Keratinocyte (primary cell): Measurements from ENCODE around the gene POLR2C. TPM values are rescaled to one million over a fixed set of nuclear protein-coding genes. Genes with fewer than 3 reads are reported as not detected.

ENCODE experiments used
- DNase-seq: peaks from one replicate; pipeline ENCODE4 v3.0.0-alpha.2; 2011; ENCODE audit warnings: low read depth, missing footprints, low spot score
- FAIRE-seq: peaks from 2 replicates; lab custom pipeline; 2011; peaks lifted over from hg19 to GRCh38; lab: Jason Lieb, UNC
- H2AFZ ChIP-seq: 2 replicates; pipeline ENCODE4 v1.6.0; 2012; ENCODE audit warnings: low read length, control low read depth, inconsistent platforms; ENCODE audit not compliant: control insufficient read depth
- H3K27ac ChIP-seq: 2 replicates; pipeline ENCODE4 v1.5.1; 2011; ENCODE audit warnings: low read length; ENCODE audit not compliant: control insufficient read depth, insufficient read depth
- H3K27me3 ChIP-seq: 3 replicates; pipeline ENCODE4 v1.6.0; 2011; ENCODE audit warnings: low read length; ENCODE audit not compliant: control insufficient read depth, insufficient read depth; ENCODE audit errors: extremely low read depth
- H3K36me3 ChIP-seq, 2 experiments: 2 replicates in 1 of 2; 3 replicates in 1 of 2; pipeline ENCODE4 v1.5.1; 2011; ENCODE audit warnings: low read length in 2 of 2, mild to moderate bottlenecking in 1 of 2; ENCODE audit not compliant: control insufficient read depth in 2 of 2, insufficient read depth in 2 of 2; ENCODE audit errors: extremely low read depth in 1 of 2
- H3K4me1 ChIP-seq: 3 replicates; pipeline ENCODE4 v1.5.1; 2011; ENCODE audit warnings: low read length; ENCODE audit not compliant: control insufficient read depth, insufficient read depth; ENCODE audit errors: extremely low read depth
- H3K4me2 ChIP-seq: 3 replicates; pipeline ENCODE4 v1.6.0; 2011; ENCODE audit warnings: low read depth, low read length; ENCODE audit not compliant: control insufficient read depth, insufficient read depth; ENCODE audit errors: extremely low read depth
- H3K4me3 ChIP-seq, 3 experiments: fragments of 200-600 bp in 1 of 3; sonication (generic) in 1 of 3; 2 replicates in 2 of 3; 3 replicates in 1 of 3; pipeline ENCODE4 v1.5.1; 2011 to 2016; ENCODE audit warnings: low read length in 3 of 3, mild to moderate bottlenecking in 3 of 3, control low read depth in 2 of 3, inconsistent platforms in 1 of 3, low read depth in 1 of 3, mixed read lengths in 1 of 3, mixed run types in 1 of 3, moderate library complexity in 1 of 3; ENCODE audit not compliant: control insufficient read depth in 2 of 3, insufficient read depth in 2 of 3; ENCODE audit errors: extremely low read depth in 1 of 3
- H3K79me2 ChIP-seq: 2 replicates; pipeline ENCODE4 v1.6.0; 2012; ENCODE audit warnings: low read length; ENCODE audit not compliant: control insufficient read depth, insufficient read depth
- H3K9ac ChIP-seq: 3 replicates; pipeline ENCODE4 v1.6.0; 2011; ENCODE audit warnings: low read length; ENCODE audit not compliant: control insufficient read depth, insufficient read depth; ENCODE audit errors: extremely low read depth
- H3K9me1 ChIP-seq: 3 replicates; pipeline ENCODE4 v1.6.0; 2011; ENCODE audit warnings: low read length; ENCODE audit not compliant: control insufficient read depth, insufficient read depth; ENCODE audit errors: extremely low read depth
- H3K9me3 ChIP-seq: 2 replicates; pipeline ENCODE4 v1.5.1; 2012; ENCODE audit warnings: low read depth, low read length; ENCODE audit not compliant: control insufficient read depth
- H4K20me1 ChIP-seq: 3 replicates; pipeline ENCODE4 v1.6.0; 2011; ENCODE audit warnings: low read length; ENCODE audit not compliant: control insufficient read depth, insufficient read depth; ENCODE audit errors: extremely low read depth
- EZH2 ChIP-seq: IDR thresholded peaks from one replicate; pipeline ENCODE4 v1.6.1; 2012; ENCODE audit warnings: inconsistent platforms, mild to moderate bottlenecking, low read length, moderate library complexity
- dilution Hi-C: fragments of 300-500 bp; cut with MboI; formaldehyde crosslinking; loops from one replicate; pipeline ENCODE4 v1.7.0; 2020; ENCODE audit warnings: low sequenced_read_pairs; ENCODE audit not compliant: extremely low pct_ligation_motif_present
- polyA plus RNA-seq, 5 experiments: library from polyadenylated mRNA; depleted of rRNA in 3 of 5; stranded (reverse) in 3 of 5; stranded (forward) in 1 of 5; unstranded in 1 of 5; fragments of >200 nt; gene quantifications; 1 replicate in 1 of 5; 2 replicates in 3 of 5; 3 replicates in 1 of 5; pipeline versions ENCODE4 v1.2.1 to v1.2.3, GENCODE V29; 2011 to 2012; ENCODE audit warnings: missing spikeins in 2 of 5, low read depth in 1 of 5, low replicate concordance in 1 of 5
- TF ChIP-seq, protein P1 (sequence below), 3 experiments: IDR thresholded peaks in 1 of 3; conservative IDR thresholded peaks in 1 of 3; optimal IDR thresholded peaks in 1 of 3; 2 replicates in 2 of 3; 3 replicates in 1 of 3; pipeline versions ENCODE3 to v1.5.1; 2011; ENCODE audit warnings: low read length in 3 of 3, mild to moderate bottlenecking in 3 of 3, moderate library complexity in 2 of 3, control low read depth in 1 of 3, inconsistent platforms in 1 of 3; ENCODE audit not compliant: insufficient read depth in 2 of 3; ENCODE audit errors: extremely low read depth in 1 of 3

The POLR2C gene
- polyA plus RNA-seq, 1 donor (not counting 4 experiments of a cell fraction or from before 2014, with no cell fraction given), result 74.6 TPM

DNA sequence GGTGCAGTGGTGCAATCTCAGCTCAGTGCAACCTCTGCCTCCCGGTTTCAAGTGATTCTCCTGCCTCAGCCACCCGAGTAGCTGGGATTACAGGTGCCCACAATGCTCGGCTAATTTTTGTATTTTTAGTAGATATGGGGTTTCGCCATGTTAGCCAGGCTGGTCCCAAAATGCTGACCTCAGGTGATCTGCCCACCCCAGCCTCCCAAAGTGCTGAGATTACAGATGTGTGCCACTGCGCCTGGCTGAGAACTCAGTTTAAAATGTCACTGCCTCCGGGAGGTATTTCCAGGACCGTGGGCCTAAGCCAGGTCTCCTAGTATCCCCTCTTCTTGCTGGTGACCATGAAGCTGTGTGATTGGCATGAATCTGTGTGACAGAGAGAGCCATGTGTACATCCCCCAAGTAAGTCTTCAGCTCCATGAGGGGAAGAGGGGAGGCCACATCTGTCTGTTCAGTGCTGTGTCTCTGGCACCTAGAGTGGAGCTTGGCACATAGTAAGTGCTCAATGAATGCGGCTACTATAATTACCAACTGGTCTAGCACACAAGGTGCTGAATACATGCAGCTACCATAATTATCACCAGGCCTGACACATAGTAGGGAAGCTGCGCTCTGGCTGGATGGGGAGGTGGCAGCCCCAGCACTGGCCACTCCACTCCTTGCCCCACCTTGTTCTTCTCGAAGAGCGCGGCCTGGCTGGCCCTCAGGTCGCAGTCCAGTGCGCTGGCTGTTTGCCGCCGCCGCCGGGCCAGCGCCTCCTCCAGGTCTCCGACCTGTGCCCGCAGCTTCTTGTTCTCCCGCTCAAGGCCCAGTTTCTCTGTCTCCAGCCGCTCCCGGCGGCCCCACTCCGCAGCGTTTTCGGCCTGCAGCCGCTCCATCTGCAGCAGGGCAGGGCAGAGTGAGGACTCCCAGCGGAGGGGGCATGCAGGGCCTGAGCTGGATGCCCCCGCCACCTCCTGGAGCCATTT, 55.2 kb downstream of the POLR2C start:
- no peaks in the 10 kb centered on the region for H3K4me1 ChIP-seq
- no peaks in the 10 kb centered on the region for H3K9me1 ChIP-seq
- no peak for TF ChIP-seq EZH2
- TF ChIP-seq, protein P1, sequence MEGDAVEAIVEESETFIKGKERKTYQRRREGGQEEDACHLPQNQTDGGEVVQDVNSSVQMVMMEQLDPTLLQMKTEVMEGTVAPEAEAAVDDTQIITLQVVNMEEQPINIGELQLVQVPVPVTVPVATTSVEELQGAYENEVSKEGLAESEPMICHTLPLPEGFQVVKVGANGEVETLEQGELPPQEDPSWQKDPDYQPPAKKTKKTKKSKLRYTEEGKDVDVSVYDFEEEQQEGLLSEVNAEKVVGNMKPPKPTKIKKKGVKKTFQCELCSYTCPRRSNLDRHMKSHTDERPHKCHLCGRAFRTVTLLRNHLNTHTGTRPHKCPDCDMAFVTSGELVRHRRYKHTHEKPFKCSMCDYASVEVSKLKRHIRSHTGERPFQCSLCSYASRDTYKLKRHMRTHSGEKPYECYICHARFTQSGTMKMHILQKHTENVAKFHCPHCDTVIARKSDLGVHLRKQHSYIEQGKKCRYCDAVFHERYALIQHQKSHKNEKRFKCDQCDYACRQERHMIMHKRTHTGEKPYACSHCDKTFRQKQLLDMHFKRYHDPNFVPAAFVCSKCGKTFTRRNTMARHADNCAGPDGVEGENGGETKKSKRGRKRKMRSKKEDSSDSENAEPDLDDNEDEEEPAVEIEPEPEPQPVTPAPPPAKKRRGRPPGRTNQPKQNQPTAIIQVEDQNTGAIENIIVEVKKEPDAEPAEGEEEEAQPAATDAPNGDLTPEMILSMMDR (optimal IDR thresholded peaks at IDR 0.05 in 1 of 3, IDR thresholded peaks at IDR 0.05 in 1 of 3, conservative IDR thresholded peaks at IDR 0.05 in 1 of 3; ENCODE audit: extremely low read depth in 1 of 3, insufficient read depth in 2 of 3, low read length in 3 of 3), result no peak
- H3K9me3 ChIP-seq, result no peaks in the 10 kb centered on the region
- H3K36me3 ChIP-seq, result peaks cover 0 to 2% of the 10 kb centered on the region in 2 experiments
- H3K79me2 ChIP-seq, result no peaks in the 10 kb centered on the region
- no peak overlapping the region for H3K4me3 ChIP-seq
- dilution Hi-C loops, result no loop called here
- H3K9ac ChIP-seq, result no peak overlapping the region
- H3K27ac ChIP-seq, result no peak overlapping the region
- H4K20me1 ChIP-seq, result no peaks in the 10 kb centered on the region
- no peak overlapping the region for H3K4me2 ChIP-seq
- no peak overlapping the region for H2AFZ ChIP-seq
- H3K27me3 ChIP-seq, result no peaks in the 10 kb centered on the region
- no peak for FAIRE-seq
- no peak for DNase-seq

- Histone ChIP-seq H2AFZ (no peak overlapping the region), H3K9me1 (no peaks in the 10 kb centered on the region), H3K4me3 (no peak overlapping the region), H3K36me3 (peaks cover 0 to 2% of the 10 kb centered on the region in 2 experiments), H3K27me3 (no peaks in the 10 kb centered on the region), H3K4me2 (no peak overlapping the region), H3K27ac (no peak overlapping the region), H4K20me1 (no peaks in the 10 kb centered on the region), H3K4me1 (no peaks in the 10 kb centered on the region), H3K9ac (no peak overlapping the region), H3K79me2 (no peaks in the 10 kb centered on the region), H3K9me3 (no peaks in the 10 kb centered on the region)
- TF ChIP-seq, protein P1 (optimal IDR thresholded peaks at IDR 0.05 in 1 of 3, IDR thresholded peaks at IDR 0.05 in 1 of 3, conservative IDR thresholded peaks at IDR 0.05 in 1 of 3; ENCODE audit: extremely low read depth in 1 of 3, insufficient read depth in 2 of 3, low read length in 3 of 3), result no peak
- TF ChIP-seq EZH2, result no peak
- DNase-seq (no peak), FAIRE-seq (no peak)
- dilution Hi-C loops, result no loop called here
Measured at GRCh38 chr16:57518520-57518919, 56.0 kb downstream of the POLR2C start.
